ENCODE measurements around the gene MAD1L1.
"Not testable (repeated sequence)": the region's sequence is repeated elsewhere in the genome, so short reads cannot be mapped to it uniquely, and the experiment has no call there.

GRCh38 chr7:1824151-1824881 is 408.4 kb downstream of the MAD1L1 start:
- not testable (repeated sequence) for TF ChIP-seq CTCF (IDR thresholded peaks at IDR 0.05; ENCODE audit: low read depth, low read length, poor library complexity, severe bottlenecking); EZH2phosphoT487 (IDR thresholded peaks at IDR 0.05; ENCODE audit: borderline replicate concordance, low read length)
